ENCODE results near the gene FAM25A.

DNA sequence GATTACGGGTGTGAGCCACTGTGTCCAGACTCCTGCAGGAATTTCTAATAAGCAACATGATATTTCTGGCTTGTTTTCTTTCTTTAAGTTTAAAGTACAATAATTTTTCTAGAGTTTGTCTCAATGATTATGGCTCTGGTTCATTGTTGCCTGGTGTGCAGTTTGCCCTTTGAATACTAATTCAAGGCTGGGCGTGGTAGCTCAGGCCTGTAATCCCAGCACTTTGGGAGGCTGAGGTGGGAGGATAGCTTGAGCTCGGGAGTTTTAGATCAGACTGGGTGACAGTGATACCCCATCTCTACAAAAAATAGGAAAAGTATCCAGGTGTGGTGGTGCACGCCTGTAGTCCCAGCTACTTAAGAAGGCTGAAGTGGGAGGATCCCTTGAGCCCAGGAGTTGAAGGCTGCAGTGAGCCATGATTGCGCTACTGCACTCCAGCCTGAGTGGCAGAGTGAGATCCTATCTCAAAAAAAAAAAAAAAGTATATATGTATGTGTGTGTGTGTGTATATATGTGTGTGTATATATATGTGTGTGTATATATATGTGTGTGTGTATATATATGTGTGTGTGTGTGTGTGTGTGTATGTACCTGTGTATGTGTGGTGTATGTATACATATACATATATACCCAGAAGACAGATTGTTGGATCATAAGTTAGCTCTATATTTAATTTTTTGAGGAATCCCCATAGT is 43.6 kb upstream of the FAM25A start:
- TF ChIP-seq, protein P1, sequence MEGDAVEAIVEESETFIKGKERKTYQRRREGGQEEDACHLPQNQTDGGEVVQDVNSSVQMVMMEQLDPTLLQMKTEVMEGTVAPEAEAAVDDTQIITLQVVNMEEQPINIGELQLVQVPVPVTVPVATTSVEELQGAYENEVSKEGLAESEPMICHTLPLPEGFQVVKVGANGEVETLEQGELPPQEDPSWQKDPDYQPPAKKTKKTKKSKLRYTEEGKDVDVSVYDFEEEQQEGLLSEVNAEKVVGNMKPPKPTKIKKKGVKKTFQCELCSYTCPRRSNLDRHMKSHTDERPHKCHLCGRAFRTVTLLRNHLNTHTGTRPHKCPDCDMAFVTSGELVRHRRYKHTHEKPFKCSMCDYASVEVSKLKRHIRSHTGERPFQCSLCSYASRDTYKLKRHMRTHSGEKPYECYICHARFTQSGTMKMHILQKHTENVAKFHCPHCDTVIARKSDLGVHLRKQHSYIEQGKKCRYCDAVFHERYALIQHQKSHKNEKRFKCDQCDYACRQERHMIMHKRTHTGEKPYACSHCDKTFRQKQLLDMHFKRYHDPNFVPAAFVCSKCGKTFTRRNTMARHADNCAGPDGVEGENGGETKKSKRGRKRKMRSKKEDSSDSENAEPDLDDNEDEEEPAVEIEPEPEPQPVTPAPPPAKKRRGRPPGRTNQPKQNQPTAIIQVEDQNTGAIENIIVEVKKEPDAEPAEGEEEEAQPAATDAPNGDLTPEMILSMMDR (conservative IDR thresholded peaks at IDR 0.05) = no peak
- TF ChIP-seq ZFX (IDR thresholded peaks at IDR 0.05) = no peak
